SK-N-SH treated with all-trans-retinoic acid at 6 μM for 48 hours (cell line): ENCODE results near the gene VAV3.

Source experiments
- ARNTL ChIP-seq: fragments of 450-650 bp; formaldehyde crosslinking; IDR thresholded peaks from 2 replicates; pipeline ENCODE4 v1.5.0; 2020; ENCODE audit warnings: low read depth, mild to moderate bottlenecking, moderate library complexity, borderline replicate concordance
- CSDC2 ChIP-seq: fragments of 250-450 bp; sonication (Bioruptor Pico); IDR thresholded peaks from 2 replicates; pipeline ENCODE4 v1.5.0; 2020; ENCODE audit warnings: mild to moderate bottlenecking, moderate library complexity
- ESRRG ChIP-seq: fragments of 250-450 bp; sonication (Bioruptor Pico); IDR thresholded peaks from 2 replicates; pipeline ENCODE4 v1.6.1; 2021; ENCODE audit warnings: mild to moderate bottlenecking
- RARB ChIP-seq: fragments of 250-450 bp; sonication (Bioruptor Pico); IDR thresholded peaks from 2 replicates; pipeline ENCODE4 v1.8.0; 2021; ENCODE audit warnings: mild to moderate bottlenecking, moderate library complexity
- ZFP3 ChIP-seq: fragments of 250-450 bp; sonication (Bioruptor Pico); IDR thresholded peaks from 2 replicates; pipeline ENCODE4 v1.5.0; 2020; ENCODE audit warnings: mild to moderate bottlenecking, moderate library complexity
- ZNF565 ChIP-seq: fragments of 450-650 bp; formaldehyde crosslinking; conservative IDR thresholded peaks from 2 replicates; pipeline ENCODE4 v1.5.0; 2020; ENCODE audit warnings: low read depth, mild to moderate bottlenecking, moderate library complexity
- ZNF8 ChIP-seq: fragments of 450-650 bp; formaldehyde crosslinking; IDR thresholded peaks from 2 replicates; pipeline ENCODE4 v1.5.0; 2020; ENCODE audit warnings: mild to moderate bottlenecking, moderate library complexity
- TF ChIP-seq, protein P1 (sequence below): fragments of 250-450 bp; sonication (Bioruptor Pico); IDR thresholded peaks from 2 replicates; pipeline ENCODE4 v1.8.0; 2021; ENCODE audit warnings: low read depth, mild to moderate bottlenecking, moderate library complexity, borderline replicate concordance
- TF ChIP-seq, protein P2 (sequence below): fragments of 250-450 bp; sonication (Bioruptor Pico); IDR thresholded peaks from 2 replicates; pipeline ENCODE4 v1.8.0; 2020; ENCODE audit warnings: mild to moderate bottlenecking, moderate library complexity, borderline replicate concordance

DNA sequence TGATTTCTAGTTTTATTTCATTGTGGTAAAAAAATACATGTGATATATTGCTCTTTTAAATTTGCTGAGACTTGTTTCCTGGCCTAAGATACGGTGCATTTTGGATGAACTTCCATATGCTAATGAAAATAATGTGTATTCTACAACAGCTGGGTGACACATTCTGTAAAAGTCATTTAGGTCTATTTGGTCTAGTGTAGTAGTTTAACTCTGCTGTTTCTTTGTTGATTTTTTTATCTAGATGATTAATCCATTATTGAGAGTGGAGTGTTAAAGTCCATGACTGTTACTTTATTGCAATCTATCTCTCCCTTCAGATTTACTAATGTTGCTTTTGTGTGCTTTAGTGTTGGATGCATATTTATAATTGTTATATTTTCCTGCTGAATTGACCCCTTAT lies 161.4 kb downstream of the VAV3 start:
- no peak for TF ChIP-seq ESRRG (CRISPR knock-in tag)
- no peak for TF ChIP-seq ARNTL
- TF ChIP-seq, protein P1, sequence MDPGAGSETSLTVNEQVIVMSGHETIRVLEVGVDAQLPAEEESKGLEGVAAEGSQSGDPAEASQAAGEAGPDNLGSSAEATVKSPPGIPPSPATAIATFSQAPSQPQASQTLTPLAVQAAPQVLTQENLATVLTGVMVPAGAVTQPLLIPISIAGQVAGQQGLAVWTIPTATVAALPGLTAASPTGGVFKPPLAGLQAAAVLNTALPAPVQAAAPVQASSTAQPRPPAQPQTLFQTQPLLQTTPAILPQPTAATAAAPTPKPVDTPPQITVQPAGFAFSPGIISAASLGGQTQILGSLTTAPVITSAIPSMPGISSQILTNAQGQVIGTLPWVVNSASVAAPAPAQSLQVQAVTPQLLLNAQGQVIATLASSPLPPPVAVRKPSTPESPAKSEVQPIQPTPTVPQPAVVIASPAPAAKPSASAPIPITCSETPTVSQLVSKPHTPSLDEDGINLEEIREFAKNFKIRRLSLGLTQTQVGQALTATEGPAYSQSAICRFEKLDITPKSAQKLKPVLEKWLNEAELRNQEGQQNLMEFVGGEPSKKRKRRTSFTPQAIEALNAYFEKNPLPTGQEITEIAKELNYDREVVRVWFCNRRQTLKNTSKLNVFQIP: no peak
- TF ChIP-seq RARB: no peak
- TF ChIP-seq, protein P2, sequence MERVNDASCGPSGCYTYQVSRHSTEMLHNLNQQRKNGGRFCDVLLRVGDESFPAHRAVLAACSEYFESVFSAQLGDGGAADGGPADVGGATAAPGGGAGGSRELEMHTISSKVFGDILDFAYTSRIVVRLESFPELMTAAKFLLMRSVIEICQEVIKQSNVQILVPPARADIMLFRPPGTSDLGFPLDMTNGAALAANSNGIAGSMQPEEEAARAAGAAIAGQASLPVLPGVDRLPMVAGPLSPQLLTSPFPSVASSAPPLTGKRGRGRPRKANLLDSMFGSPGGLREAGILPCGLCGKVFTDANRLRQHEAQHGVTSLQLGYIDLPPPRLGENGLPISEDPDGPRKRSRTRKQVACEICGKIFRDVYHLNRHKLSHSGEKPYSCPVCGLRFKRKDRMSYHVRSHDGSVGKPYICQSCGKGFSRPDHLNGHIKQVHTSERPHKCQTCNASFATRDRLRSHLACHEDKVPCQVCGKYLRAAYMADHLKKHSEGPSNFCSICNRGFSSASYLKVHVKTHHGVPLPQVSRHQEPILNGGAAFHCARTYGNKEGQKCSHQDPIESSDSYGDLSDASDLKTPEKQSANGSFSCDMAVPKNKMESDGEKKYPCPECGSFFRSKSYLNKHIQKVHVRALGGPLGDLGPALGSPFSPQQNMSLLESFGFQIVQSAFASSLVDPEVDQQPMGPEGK (CRISPR knock-in tag): no peak
- no peak for TF ChIP-seq CSDC2 (CRISPR knock-in tag)
- no peak for TF ChIP-seq ZNF8 (CRISPR knock-in tag)
- TF ChIP-seq ZFP3 (CRISPR knock-in tag): no peak
- no peak for TF ChIP-seq ZNF565
